ENCODE measurements around the gene STK32B.
A peak's percentile ranks its signal among the peaks of the same experiment; 100 is the strongest.
"Not testable (repeated sequence)": the region's sequence is repeated elsewhere in the genome, so short reads cannot be mapped to it uniquely, and the experiment has no call there.

Gene STK32B

DNA sequence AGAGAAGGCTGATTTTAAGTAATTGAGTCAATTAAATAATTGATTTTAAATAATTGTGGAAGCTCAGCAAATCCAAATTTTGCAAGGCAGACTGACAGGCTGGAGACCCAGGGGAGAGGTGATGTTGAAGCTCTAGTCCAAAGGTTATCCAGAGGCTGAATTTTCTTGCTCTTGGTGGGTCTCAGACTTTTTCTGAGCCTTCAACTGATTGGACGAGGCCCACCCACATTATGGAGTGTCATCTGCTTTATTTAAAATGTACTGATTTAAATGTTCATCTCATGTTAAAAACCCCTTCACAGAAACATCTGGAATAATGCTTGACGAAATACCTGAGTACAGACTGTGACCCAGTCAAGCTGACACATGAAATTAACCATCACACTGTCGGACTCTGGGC, 20.4 kb upstream of the STK32B start:
- no peak for DNase-seq

DNA sequence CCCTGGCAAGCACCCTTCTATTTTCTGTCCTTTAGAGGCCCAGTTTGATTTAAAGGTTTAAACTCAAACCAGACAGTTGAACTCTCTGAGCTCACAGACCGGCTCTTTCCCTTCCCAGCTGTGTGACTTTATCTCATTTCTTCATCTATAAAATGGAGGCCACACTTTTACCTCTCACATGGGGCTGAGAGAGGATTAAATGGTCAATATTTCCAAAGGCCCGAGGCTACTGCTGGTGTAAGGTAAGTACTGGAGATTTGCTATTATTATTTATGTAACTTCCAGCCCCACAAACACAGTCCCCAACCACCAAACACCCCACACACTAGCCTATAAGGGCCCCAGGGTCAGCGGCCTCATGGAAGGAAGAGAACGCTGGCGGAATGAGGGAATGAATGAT, 18.5 kb upstream of the STK32B start:
- no peak for DNase-seq

DNA sequence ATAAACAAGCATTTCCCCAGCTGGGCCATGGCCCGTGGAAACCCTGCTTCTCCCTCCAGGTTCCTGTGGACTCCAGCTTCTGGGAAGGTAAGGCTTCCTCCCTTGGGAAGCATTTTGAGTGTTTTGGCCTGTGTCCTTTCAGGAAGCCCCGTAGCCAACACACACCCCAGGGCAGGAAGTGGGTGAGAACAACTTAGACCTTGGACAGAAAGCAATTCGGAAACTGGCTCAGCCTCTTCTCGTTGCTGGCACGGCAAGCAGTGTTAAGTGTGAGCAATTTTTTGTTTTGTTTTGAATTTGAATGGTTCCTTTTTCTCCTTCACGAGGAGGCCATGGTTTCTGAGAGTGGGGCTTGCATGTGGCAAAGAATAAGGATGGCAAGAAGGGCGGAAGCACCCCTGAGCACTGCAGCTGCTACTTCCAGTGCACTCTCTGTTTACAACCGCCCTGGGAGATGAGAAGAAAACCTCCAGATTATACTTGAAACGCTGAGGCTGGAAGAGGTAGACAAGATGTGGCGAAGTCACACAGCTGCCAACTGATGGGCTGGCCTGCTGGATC, 17.9 kb upstream of the STK32B start:
- peak in 1 of 14 donors; percentile 11 for DNase-seq

DNA sequence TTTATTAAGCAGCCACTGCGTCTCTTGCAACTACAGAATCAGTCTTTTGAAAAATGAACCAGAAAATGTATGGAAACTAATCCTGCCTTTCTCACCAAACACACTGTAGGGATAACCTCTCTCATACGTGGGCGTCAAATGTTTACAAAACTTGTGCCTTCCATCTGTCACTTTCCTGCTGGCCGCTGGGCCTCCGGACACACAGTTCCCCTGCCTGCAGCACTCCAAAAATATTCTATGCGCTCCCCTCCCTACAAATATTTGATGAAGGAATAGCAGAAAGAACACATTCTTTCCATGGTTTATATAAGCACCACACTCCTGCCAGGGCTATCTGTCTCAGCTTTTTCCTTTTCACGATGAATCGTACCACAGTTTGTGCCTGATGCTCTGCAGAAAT, 17.1 kb upstream of the STK32B start:
- no peak for DNase-seq

DNA sequence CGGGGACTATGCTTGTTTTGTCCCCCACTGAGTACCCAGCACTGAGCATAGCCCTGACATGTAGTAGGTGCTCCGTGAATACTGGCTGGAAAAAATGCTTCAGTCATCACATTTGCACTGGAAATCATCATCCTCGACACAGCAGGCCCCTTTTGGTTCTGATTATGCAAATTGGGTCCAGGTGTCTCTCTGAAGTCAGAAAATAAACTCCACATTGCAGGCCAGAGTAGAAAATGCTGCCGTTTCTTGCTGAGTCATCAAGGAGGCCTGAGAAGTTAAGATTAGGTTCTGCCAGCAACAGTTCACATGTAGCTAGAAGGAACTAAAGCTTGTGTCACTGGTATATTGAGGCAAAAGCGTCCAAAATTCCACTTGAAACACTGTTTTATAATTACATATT, 15.0 kb upstream of the STK32B start:
- DNase-seq, result no peak

DNA sequence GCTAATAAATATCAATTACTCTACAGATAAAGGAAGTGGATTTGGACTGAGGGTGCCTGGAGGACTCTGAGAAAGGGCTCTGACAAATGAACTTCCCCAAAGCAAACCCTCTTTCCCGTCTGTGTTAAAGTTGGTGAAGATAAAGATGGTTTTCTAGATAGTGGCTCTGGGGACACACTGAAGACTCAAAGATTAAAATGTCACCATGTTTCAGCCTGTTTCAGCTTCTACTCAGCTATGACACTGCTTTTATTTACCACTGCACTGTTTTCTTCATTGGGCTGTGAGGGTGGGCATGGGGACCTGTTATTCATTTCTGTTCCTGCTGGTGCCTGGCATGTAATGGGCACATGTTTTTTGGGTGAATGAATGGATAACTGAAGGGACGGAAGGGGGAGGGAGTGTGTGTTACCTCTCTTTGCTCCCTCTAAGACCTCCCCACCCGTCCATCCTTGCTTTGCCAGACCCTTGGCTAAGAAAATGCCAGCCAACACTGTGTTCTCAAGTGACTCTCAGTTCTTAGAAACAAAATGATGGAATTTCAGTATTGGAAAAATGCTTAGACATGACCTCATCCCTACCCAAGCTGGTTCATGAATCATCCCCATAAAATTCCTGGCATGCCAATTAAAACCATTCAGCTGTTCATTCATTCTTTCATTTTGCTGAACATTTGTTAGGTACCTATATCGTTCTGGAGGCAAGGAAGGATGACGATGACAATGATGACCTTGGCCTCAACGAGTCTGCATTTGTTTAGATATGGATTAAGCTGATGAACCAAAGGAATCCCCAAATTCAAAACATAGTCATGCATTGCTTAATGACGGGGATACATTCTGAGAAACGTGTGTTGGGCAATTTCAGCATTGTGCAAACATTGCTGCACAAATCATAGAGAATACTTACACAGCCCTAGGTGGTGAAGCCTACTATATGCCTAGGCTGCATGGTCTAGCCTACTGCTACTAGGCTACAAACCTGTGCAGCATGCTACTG, 13.4 kb upstream of the STK32B start:
- no peak for DNase-seq

DNA sequence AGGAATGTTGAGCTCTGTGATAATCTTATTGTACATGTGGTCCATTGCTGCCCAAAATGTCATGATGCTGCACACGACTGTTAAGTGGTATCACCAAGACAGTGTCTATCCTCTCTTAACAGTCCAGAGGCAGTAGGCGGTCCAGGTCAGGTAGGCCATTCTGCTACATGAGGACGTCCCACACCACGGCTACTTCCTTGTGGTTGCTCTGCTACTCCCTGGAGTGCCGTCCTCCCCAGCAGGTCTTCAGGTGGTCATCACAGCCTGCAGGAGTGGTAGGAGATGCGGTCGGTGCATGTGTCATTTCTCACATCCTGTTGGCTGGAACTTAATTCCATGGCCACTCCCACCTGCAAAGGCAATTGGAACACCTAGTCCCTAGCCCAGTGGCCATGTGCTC, 11.5 kb upstream of the STK32B start:
- no peak for DNase-seq

DNA sequence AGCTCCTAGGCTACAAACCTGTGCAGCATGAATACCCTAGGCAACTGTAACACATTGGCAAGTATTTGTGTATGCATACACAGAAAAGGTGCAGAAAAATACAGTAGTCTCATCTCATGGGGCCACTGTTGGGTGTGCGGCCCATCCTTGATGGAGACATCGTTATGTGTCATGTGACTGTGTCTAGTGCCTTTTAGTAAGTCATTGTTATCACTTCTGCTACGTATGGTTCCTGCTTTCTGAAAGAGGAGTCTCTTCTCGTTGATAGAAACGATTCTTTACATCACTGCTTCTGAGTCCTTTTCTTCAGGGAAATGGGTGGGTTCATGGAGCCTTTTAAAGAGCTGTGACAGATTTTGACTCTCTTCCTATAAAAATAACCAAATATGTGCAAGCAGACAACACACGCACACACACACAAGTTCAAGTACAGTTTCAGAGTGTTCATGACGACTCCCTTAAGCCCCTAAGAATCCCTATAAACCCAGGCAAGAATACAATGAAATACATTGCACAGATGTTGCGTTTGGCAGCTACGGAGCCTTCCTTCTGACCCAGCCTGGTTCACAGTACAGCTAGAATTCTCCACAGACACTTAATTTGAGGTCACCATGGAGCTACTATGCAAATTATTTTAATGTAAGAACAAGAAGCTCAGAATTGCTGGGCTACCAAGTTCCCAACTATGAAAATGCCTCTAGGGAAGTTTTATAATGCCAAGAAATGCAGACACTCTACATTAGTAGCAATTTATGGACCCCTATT, 10.2 kb upstream of the STK32B start:
- DNase-seq, result no peak

DNA sequence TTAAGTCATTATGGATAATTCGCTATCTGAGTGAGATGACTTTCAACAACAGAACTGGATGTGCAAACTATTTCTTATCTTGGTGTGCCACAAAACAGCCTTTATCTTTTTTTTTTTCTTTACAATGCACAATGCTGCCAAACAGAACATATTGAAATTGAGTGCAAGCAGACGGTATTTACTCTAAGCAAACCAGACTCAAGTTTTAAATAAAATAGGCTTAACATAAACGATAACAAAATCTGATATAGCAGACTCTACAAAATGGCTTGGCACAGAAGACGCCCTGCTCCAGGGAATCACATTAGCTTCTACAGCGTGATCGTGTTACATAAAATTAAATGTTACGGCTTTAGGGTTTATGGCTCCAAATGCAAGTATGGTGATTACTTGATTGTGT, 9.6 kb upstream of the STK32B start:
- DNase-seq, result no peak

DNA sequence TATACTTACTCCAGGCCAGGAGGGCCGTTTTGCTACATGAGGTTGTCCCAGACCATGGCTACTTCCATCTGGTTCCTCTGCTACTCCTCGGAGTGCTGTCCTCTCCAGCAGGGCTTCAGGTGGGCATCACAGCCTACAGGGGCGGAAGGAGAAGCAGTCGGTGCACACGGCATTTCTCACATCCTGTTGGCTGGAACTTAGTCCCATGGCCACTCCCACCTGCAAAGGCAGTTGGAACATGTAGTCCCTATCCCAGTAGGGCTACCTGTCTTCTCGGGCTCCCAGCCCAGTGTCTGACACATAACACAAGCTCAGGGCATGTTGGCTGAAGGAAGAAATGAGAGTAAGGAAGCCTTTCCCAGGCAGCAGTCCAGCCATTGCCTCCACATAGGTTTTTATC, 7.7 kb upstream of the STK32B start:
- DNase-seq, result no peak

DNA sequence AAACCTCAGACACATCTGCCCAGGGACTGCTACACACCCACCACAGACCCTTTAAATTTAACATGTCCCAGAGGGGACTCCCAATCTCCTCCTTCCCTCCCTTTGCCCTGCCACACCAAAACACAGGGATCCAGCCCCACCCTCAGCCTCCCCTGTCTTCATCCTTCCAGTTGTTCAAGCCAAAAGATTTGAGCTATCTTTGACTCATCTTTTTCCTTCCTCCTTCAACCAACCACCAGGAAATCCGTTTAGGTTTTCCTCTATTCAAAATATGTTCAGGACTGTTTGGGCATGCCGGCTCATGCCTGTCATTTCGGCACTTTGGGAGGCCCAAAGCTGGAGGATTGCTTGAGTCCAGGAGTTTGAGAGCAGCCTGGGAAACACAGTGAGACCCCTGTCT, 6.9 kb upstream of the STK32B start:
- no peak for DNase-seq

DNA sequence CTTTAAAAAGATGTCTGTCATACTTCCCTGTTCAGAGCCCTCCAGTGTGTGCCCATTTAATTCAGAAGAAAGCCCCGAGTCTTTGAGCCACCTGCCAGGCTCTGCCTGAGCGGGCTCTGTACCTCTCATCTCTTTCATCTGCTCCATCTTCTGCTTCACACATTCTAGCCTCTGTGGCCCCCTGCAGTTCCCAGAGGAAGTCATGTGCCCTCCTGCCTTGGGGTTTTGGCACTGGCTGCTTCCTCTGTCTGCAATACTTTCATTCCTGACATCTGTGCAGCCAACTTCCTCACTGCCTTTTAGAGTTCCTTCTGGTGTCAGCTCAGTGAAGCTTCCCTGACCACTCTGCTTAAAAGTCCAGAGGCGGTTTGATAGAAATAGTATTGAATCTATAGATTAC, 6.2 kb upstream of the STK32B start:
- peak in 7 of 14 donors; percentile 20 to 56 (median 31) for DNase-seq

DNA sequence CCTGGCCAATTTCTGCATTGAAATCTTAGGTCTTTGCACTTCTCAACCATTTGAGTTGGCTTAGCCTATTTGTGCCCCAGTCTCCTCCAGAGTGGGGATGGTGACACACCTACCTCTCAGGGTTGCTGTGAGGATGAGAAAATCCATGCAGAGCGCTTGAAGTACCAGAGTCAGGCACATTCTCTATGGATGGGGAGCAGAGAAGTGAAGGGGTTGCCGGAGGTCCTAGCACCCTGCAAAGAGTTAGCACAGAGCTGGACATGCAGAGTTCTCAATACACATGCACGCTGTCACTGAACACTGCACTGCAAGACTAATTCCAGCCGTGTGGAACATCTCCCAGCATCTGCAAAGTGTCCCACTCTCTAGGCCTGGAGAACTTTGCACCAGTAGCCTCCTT, 2.6 kb upstream of the STK32B start:
- DNase-seq, result no peak

DNA sequence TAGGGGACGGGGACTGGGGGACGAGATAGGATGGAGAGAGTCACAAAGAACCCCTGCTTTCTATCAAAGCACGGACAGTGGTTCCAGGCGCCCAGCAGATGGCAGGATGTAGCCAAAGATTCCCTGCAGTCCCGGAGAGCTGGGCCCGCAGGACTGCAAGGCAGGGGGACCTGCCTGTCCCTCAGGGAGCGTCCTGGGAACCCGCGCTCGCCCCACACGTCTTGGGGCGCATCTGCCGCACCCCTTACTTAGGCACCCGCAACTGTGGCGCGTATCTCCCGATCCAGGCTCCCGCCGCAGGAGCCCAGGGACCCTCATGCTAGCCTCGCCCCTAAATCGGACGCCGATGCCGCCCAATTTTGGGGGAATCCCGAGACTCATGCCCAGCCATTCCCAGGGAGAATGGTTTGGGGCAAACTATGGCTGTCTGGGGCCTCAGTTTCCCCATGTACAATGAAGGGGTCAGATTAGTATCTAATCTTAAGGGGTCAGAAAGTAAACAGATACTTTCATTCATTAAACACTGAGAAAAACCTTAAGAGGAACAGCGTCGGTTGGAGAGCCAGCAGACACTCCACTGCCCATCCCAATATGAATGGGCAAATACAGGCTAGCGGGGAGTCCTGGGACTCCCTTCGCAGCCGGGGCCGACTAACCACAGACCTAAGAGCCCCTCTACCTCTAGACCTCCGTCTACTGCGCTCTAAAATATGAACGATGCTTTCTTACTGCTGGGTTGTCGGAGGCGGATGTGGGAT, 581 bp upstream of the STK32B start:
- peak in 7 of 14 donors; percentile 13 to 67 (median 40) for DNase-seq

DNA sequence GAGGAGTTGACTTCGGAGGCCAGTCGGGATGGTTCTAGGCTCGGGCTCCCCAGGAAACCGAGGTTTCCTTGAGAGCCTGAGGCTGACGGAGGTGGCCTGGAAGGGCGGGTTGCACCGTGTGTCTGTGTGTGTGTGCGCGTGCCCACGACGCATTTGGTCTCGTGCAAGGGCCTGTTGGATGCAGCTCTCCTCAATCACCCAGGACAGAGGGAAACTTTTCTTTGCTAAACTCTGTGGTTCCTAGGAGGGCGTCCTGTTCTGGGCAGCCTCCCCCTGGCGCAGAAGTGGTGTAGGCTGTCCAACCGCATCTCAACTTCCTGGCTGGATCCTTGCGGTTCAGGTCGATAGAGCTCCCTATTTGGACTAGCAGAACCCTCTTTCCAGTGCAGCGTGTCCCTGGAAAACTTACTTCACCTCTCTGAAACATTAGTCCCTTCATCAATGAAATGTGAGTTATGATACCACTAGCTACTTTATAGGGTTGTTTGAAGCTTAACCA, 973 bp downstream of the STK32B start:
- DNase-seq, result no peak

DNA sequence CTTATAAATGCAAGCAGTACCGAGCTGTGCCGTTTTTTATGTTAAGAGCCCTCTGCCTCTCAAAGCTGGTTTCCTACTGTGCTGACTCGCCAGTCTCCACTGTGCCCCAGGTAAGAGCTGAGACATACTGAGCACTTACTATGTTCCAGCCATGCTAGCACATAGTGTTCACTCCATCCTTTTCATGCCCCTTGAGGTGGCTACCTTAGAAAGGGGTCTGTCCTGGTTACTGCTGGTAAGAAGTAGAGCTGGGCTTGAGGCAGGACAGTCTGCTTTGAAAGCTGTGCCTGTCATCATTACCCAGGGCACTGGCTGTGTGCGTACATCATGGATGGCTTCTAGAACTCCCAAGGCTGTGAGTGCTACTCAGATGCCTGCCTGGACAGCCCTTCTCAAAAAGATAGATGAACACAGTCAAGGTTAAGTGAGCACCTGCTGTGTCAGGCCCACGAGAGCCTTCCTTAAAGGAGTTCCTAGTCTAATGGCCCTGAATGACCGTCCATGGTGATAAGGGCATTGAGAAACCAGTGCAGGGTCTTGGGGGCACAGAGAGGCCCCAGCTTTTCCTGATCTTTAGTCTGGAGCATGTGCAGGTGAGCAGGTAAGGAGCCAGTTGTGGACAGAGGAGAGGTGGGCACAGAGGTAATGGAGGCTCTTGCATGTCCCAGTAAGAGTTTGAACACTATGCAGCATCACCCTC, 1.6 kb downstream of the STK32B start:
- no peak for DNase-seq

DNA sequence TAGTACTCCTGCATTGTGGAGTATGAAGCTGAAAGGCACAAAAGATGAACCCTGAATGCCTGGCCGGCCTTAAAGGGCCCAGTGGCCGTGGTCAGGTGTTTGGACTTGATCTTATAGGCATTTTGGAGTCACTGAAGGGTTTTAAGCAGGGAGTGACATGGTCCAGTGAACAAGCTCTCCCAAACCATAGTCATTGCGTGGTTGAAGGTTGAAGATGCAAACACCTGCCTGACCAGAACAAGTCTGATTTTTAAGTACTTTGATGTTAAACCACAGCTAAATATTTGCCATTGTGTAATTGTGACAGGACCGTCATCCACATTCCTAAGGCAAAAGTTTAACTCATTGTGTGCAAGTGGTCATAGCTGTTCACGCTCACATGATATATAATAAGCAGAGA, 3.3 kb downstream of the STK32B start:
- no peak for DNase-seq

DNA sequence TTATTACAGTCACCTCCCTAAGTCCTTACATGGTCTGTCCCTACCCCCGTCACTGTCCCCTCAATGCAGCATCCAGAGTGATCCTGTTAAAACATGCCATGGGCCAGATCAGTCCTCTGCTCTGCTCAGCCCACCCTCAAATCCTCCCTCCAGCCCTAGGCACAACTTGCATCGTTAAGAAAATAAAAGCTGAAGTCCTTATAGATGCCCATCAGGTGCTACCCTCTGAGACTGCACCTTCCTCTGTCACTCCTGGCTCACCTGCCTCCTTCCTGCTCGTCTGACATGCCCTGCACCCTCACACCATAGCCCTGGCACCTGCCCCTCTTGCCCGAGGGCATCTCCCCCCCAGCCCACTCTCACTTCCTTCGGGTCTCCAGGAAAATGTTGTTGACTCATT, 4.1 kb downstream of the STK32B start:
- no peak for DNase-seq

DNA sequence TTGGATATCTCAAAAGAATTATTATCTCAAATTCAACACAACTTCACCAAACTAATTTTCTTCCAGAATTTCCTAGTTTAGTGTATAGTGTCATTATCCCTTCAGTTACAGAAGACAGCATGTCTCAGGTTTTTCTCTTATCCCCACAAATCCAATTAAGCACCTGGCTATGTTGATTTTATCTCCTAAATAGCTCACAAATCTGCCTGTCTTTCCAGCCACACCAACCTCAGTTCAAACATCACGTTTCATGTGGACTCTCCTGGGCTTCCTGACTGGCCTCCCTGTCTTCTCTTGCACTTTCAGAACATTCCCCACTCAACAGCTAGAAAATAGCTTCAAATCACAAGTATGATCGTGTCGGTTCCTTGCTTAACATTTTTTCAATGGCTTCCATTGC, 14.8 kb downstream of the STK32B start:
- DNase-seq, result no peak

DNA sequence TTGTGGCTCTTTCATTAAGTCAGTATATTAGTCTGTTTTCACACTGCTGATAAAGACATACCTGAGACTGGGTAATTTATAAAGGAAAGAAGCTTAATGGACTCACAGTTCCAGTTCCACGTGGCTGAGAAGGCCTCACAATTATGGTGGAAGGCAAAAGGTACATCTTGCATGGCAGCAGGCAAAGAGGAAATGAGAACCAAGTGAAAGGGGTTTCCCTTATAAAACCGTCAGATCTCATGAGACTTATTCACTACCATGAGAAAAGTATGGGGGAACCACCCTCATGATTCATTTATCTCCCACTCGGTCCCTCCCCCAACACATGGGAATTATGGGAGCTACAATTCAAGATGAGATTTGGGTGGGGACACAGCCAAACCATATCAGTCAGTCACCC, 15.7 kb downstream of the STK32B start:
- DNase-seq, result not testable (repeated sequence)

DNA sequence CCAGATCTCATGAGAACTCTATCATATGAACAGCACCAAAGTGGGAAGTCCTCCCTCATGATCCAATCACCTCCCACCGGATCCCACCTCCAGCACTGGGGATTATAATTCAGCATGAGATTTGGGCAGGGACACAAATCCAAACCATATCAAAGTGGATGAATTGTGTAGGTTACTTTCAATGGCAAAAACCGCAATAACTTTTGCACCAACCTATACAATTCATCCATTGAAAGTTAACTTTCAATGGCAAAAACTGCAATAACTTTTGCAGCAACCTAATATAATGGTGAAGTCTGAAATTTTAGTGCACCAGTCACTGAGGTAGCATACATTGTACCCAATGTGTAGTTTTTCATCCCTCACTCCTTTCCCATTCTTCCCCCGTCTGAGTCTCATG, 16.6 kb downstream of the STK32B start:
- no peak for DNase-seq

DNA sequence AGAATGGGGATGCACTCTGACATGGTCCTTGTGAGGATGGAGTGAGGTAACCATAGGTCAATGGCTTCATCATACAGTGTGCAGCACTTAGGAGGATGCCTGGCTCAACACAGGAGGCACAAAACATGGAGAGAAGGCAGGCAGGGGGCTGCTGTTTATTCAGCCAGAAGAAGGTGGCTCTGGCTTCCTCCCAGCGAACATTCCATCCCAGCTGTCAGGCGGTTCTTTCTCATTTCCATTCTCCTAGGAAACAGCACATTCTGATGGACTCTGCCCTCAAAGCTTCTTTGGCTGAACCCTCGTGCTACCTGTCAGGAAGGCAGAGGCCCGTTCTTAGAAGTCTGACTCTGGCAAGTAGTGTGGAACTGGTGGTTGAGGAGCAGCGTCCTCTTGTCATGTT, 18.6 kb downstream of the STK32B start:
- DNase-seq, result no peak
